GM12891 (cell line): ENCODE results near the gene FAM184B.

Experiments used
- POLR2A ChIP-seq: IDR thresholded peaks from 2 replicates; pipeline ENCODE4 v1.6.1; 2011; ENCODE audit warnings: low read depth, low read length, control low read depth
- POLR2AphosphoS5 ChIP-seq: IDR thresholded peaks from 2 replicates; pipeline ENCODE4 v1.6.1; 2011; ENCODE audit warnings: low read depth, low read length, control low read depth

DNA sequence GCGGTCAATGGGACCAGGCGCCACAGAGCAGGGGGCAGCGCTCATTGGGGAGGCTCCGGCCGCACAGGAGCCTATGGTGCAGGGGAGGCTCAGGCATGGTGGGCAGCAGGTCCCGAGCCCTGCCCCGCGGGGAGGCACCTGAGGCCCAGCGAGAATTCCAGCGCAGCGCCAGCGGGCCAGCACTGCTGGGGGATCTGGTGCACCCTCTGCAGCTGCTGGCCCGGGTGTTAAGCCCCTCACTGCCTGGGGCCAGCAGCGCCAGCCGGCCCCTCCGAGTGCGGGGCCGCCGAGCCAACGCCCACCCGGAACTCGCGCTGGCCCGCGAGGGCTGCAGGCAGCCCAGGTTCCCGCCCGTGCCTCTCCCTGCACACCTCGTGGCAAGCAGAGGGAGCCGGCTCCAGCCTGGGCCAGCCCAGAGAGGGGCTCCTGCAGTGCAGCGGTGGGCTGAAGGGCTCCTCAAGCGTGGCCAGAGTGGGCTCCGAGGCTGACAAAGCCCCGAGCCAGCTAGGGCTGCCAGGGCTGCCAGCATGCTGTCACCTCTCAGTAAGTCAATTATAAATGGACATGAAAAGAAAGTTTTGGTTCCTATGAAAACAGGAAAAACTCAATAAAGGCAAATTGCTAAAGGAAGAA, 14.5 kb downstream of the FAM184B start:
- TF ChIP-seq POLR2A (no peak), POLR2AphosphoS5 (no peak)
